ENCODE results near the gene BRINP1.

Gene BRINP1

GRCh38 chr9:119282476-119283077 is 86.7 kb downstream of the BRINP1 start:
- DNase-seq (ENCODE audit: low spot score): no peak

GRCh38 chr9:119280740-119281485 is 88.3 kb downstream of the BRINP1 start:
- no peak for DNase-seq (ENCODE audit: low spot score)

- DNase-seq (ENCODE audit: low spot score): no peak
These were observed 91.1 kb downstream of the BRINP1 start for GRCh38 chr9:119278171-119278570.

- DNase-seq (ENCODE audit: low spot score): no peak
These were observed 95.1 kb downstream of the BRINP1 start for GRCh38 chr9:119273984-119274665.

GRCh38 chr9:119273325-119273904 is 95.8 kb downstream of the BRINP1 start:
- no peak for DNase-seq (ENCODE audit: low spot score)

- no peak for DNase-seq (ENCODE audit: low spot score)
These were observed 96.6 kb downstream of the BRINP1 start for GRCh38 chr9:119272500-119273211.

GRCh38 chr9:119268985-119269384 is 100.2 kb downstream of the BRINP1 start:
- no peak for DNase-seq (ENCODE audit: low spot score)

- peak; percentile 77 for DNase-seq (ENCODE audit: low spot score)
These were observed 105.1 kb downstream of the BRINP1 start for GRCh38 chr9:119264165-119264564.

GRCh38 chr9:119257592-119257991 is 111.6 kb downstream of the BRINP1 start:
- DNase-seq (ENCODE audit: low spot score): peak; percentile 50

- no peak for DNase-seq (ENCODE audit: low spot score)
These were observed 114.1 kb downstream of the BRINP1 start for GRCh38 chr9:119255116-119255515.

GRCh38 chr9:119252671-119253299 is 116.5 kb downstream of the BRINP1 start:
- no peak for DNase-seq (ENCODE audit: low spot score)

GRCh38 chr9:119251936-119252335 is 117.3 kb downstream of the BRINP1 start:
- DNase-seq (ENCODE audit: low spot score): no peak

- DNase-seq (ENCODE audit: low spot score): no peak
These were observed 118.5 kb downstream of the BRINP1 start for GRCh38 chr9:119250730-119251129.

- DNase-seq (ENCODE audit: low spot score): no peak
These were observed 128.7 kb downstream of the BRINP1 start for GRCh38 chr9:119240546-119240945.

GRCh38 chr9:119234636-119235035 is 134.6 kb downstream of the BRINP1 start:
- DNase-seq (ENCODE audit: low spot score): no peak

GRCh38 chr9:119227422-119227821 is 141.8 kb downstream of the BRINP1 start:
- no peak for DNase-seq (ENCODE audit: low spot score)

- DNase-seq (ENCODE audit: low spot score): no peak
These were observed 144.8 kb downstream of the BRINP1 start for GRCh38 chr9:119224431-119224830.

GRCh38 chr9:119221276-119221675 is 148.0 kb downstream of the BRINP1 start:
- no peak for DNase-seq (ENCODE audit: low spot score)

GRCh38 chr9:119218293-119218692 is 150.9 kb downstream of the BRINP1 start:
- DNase-seq (ENCODE audit: low spot score): no peak

- peak; percentile 53 for DNase-seq (ENCODE audit: low spot score)
These were observed 152.4 kb downstream of the BRINP1 start for GRCh38 chr9:119216651-119217331.

- DNase-seq (ENCODE audit: low spot score): no peak
These were observed 153.6 kb downstream of the BRINP1 start for GRCh38 chr9:119215651-119216050.

Measured in putamen (tissue), 1 donor.